Right atrium auricular region (tissue), 2 donors: ENCODE data around the gene CNOT6L. TPM values are rescaled to one million over a fixed set of nuclear protein-coding genes. Genes with fewer than 3 reads are reported as not detected.

Experiments
- DNase-seq: peaks from one replicate; pipeline ENCODE4 v3.0.0-alpha.2; 2019; ENCODE audit warnings: low spot score
- H3K27ac ChIP-seq, 2 donors: fragments of 200-600 bp; sonication (generic); 1 replicate in 1 of 2; 2 replicates in 1 of 2; pipeline ENCODE4 v1.5.1; 2016 to 2019
- H3K27me3 ChIP-seq, 2 donors: fragments of 200-600 bp; sonication (generic); one replicate each; pipeline versions ENCODE4 v1.5.1 to v1.6.0; 2017 to 2019
- H3K36me3 ChIP-seq: fragments of 200-600 bp; sonication (generic); one replicate; pipeline ENCODE4 v1.5.1; 2016
- H3K4me1 ChIP-seq, 2 donors: fragments of 200-600 bp; sonication (generic); one replicate each; pipeline versions ENCODE4 v1.5.1 to v1.6.0; 2017 to 2019
- H3K4me3 ChIP-seq, 2 donors: fragments of 200-600 bp; sonication (generic); 1 replicate in 1 of 2; 2 replicates in 1 of 2; pipeline ENCODE4 v1.5.1; 2017 to 2019; ENCODE audit warnings: mild to moderate bottlenecking in 1 of 2, moderate library complexity in 1 of 2
- H3K9me3 ChIP-seq, 2 donors: fragments of 200-600 bp; sonication (generic); one replicate each; pipeline ENCODE4 v1.5.1; 2019
- CTCF ChIP-seq, 2 donors: fragments of 200-600 bp; sonication (generic); IDR thresholded peaks; one replicate each; pipeline ENCODE4 v1.5.1; 2019; ENCODE audit warnings: antibody characterized with exemption in 2 of 2
- total RNA-seq, 2 donors: library from RNA; depleted of rRNA; stranded (reverse); fragments of >200 nt; gene quantifications; one replicate each; pipeline ENCODE4 v1.1.0, GENCODE V29; 2016

CNOT6L gene
- total RNA-seq, 2 donors from 2014 or later, result 11.4 to 14.3 TPM

GRCh38 chr4:77798385-77798784 is 20.8 kb downstream of the CNOT6L start:
- no peak for DNase-seq
- Histone ChIP-seq H3K27ac (no peak overlapping the region), H3K27me3 (no peaks in the 10 kb centered on the region), H3K36me3 (no peaks in the 10 kb centered on the region), H3K9me3 (no peaks in the 10 kb centered on the region), H3K4me3 (no peak overlapping the region), H3K4me1 (peaks cover 0 to 35% of the 10 kb centered on the region in 2 donors)
- no peak for TF ChIP-seq CTCF (IDR thresholded peaks at IDR 0.05)

GRCh38 chr4:77797239-77797638 is 21.9 kb downstream of the CNOT6L start:
- no peak overlapping the region for H3K4me3 ChIP-seq
- peaks cover 0 to 27% of the 10 kb centered on the region in 2 donors for H3K4me1 ChIP-seq
- no peak for DNase-seq
- TF ChIP-seq CTCF (IDR thresholded peaks at IDR 0.05), result no peak
- H3K27me3 ChIP-seq, result no peaks in the 10 kb centered on the region
- H3K9me3 ChIP-seq, result no peaks in the 10 kb centered on the region
- no peaks in the 10 kb centered on the region for H3K36me3 ChIP-seq
- H3K27ac ChIP-seq, result no peak overlapping the region

- no peaks in the 10 kb centered on the region for H3K9me3 ChIP-seq
- no peak for TF ChIP-seq CTCF (IDR thresholded peaks at IDR 0.05)
- H3K27ac ChIP-seq, result no peak overlapping the region
- H3K36me3 ChIP-seq, result no peaks in the 10 kb centered on the region
- H3K4me3 ChIP-seq, result no peak overlapping the region
- peaks cover 0 to 10% of the 10 kb centered on the region in 2 donors for H3K4me1 ChIP-seq
- no peaks in the 10 kb centered on the region for H3K27me3 ChIP-seq
- no peak for DNase-seq
These were observed 23.8 kb downstream of the CNOT6L start for GRCh38 chr4:77795326-77795725.

- H3K27ac ChIP-seq, result no peak overlapping the region
- no peak overlapping the region for H3K4me3 ChIP-seq
- no peak for TF ChIP-seq CTCF (IDR thresholded peaks at IDR 0.05)
- H3K27me3 ChIP-seq, result no peaks in the 10 kb centered on the region
- peaks cover 0 to 6% of the 10 kb centered on the region in 2 donors for H3K4me1 ChIP-seq
- H3K36me3 ChIP-seq, result no peaks in the 10 kb centered on the region
- no peak for DNase-seq
- no peaks in the 10 kb centered on the region for H3K9me3 ChIP-seq
These were observed 29.0 kb downstream of the CNOT6L start for GRCh38 chr4:77790146-77790545.

GRCh38 chr4:77788990-77789389 is 30.2 kb downstream of the CNOT6L start:
- H3K4me1 ChIP-seq, result peaks cover 0 to 6% of the 10 kb centered on the region in 2 donors
- H3K9me3 ChIP-seq, result no peaks in the 10 kb centered on the region
- H3K27ac ChIP-seq, result no peak overlapping the region
- no peak overlapping the region for H3K4me3 ChIP-seq
- no peak for DNase-seq
- H3K27me3 ChIP-seq, result no peaks in the 10 kb centered on the region
- TF ChIP-seq CTCF (IDR thresholded peaks at IDR 0.05), result no peak
- H3K36me3 ChIP-seq, result no peaks in the 10 kb centered on the region

- Histone ChIP-seq H3K9me3 (no peaks in the 10 kb centered on the region), H3K27ac (no peak overlapping the region), H3K4me1 (peaks cover 0 to 10% of the 10 kb centered on the region in 2 donors), H3K27me3 (no peaks in the 10 kb centered on the region), H3K36me3 (no peaks in the 10 kb centered on the region), H3K4me3 (no peak overlapping the region)
- no peak for DNase-seq
- TF ChIP-seq CTCF (IDR thresholded peaks at IDR 0.05), result no peak
These were observed 31.2 kb downstream of the CNOT6L start for GRCh38 chr4:77787969-77788368.
